Inferior parietal cortex (tissue), 1 donor: Measurements from ENCODE around the gene RNF208.
A peak's percentile ranks its signal among the peaks of the same experiment; 100 is the strongest.
"Not testable (repeated sequence)": the region's sequence is repeated elsewhere in the genome, so short reads cannot be mapped to it uniquely, and the experiment has no call there.

Source experiments
- DNase-seq: peaks from one replicate; pipeline ENCODE4 v3.0.0-alpha.2; 2016; ENCODE audit errors: extremely low spot score

Gene RNF208

GRCh38 chr9:137253717-137254623 lies 31.9 kb upstream of the RNF208 start:
- DNase-seq: no peak

- DNase-seq: no peak
Measured at GRCh38 chr9:137252555-137253506, 30.8 kb upstream of the RNF208 start.

GRCh38 chr9:137251490-137252268 lies 29.6 kb upstream of the RNF208 start:
- DNase-seq: no peak

- DNase-seq: no peak
Measured at GRCh38 chr9:137251194-137251461, 29.1 kb upstream of the RNF208 start, which contains the start of gene STPG3. TSS of gene STPG3 (plus strand) at chr9:137251286. CDS start at chr9:137251287, 1 bp downstream.

- DNase-seq: no peak
Measured at GRCh38 chr9:137250329-137251193, 28.5 kb upstream of the RNF208 start.

GRCh38 chr9:137247916-137248175 lies 25.8 kb upstream of the RNF208 start:
- DNase-seq: no peak

- DNase-seq: no peak
Measured at GRCh38 chr9:137247135-137247915, 25.3 kb upstream of the RNF208 start.

GRCh38 chr9:137245450-137246421 lies 23.7 kb upstream of the RNF208 start:
- DNase-seq: no peak

GRCh38 chr9:137244486-137245449 lies 22.7 kb upstream of the RNF208 start:
- no peak for DNase-seq

GRCh38 chr9:137243626-137244485 lies 21.8 kb upstream of the RNF208 start:
- no peak for DNase-seq

GRCh38 chr9:137243266-137243625 lies 21.2 kb upstream of the RNF208 start:
- not testable (repeated sequence) for DNase-seq

GRCh38 chr9:137242269-137243203 lies 20.5 kb upstream of the RNF208 start:
- no peak for DNase-seq

GRCh38 chr9:137241490-137242268 lies 19.6 kb upstream of the RNF208 start:
- DNase-seq: no peak

GRCh38 chr9:137240841-137241489 lies 18.9 kb upstream of the RNF208 start, which contains the start of gene TUBB4B:
TSS of gene TUBB4B (plus strand) at chr9:137241287. CDS start at chr9:137241361, 74 bp downstream.
- DNase-seq: peak; percentile 100
